NCI-H460 (cell line): ENCODE measurements around the gene ZNF768. TPM values are rescaled to one million over a fixed set of nuclear protein-coding genes. Genes with fewer than 3 reads are reported as not detected.

Experiments
- DNase-seq: peaks from one replicate; pipeline ENCODE4 v3.0.0-alpha.2; 2016; ENCODE audit warnings: low read depth; ENCODE audit errors: extremely low read depth
- small RNA-seq, 2 experiments: library from RNA; depleted of rRNA; stranded (forward); fragments of <200 nt; gene quantifications; one replicate each; pipeline ENCODE3, GENCODE V24; 2014
- total RNA-seq: library from RNA; depleted of rRNA; stranded (reverse); fragments of >200 nt; shearing (Covaris generic); gene quantifications from 2 replicates; pipeline ENCODE4 v1.2.3, GENCODE V29; 2014; rRNA removed

ZNF768 gene
- total RNA-seq, 1 experiment from 2014 or later = 37.7 TPM

- no peak for DNase-seq
These were observed 51.7 kb downstream of the ZNF768 start for GRCh38 chr16:30474684-30475083.

GRCh38 chr16:30474074-30474452 lies 52.3 kb downstream of the ZNF768 start:
- no peak for DNase-seq

Small RNA genes within 50 kb of the gene (small RNA-seq; reads per million reads assigned to genes)
- gene MIR4518 (0 reads per million in 2 experiments), gene RNU7-61P (0.02 to 0.88 reads per million in 2 experiments)

Other genes with a start within 250 kb of the ZNF768 start
- gene CD2BP2, start 171.3 kb downstream of the ZNF768 start, total RNA-seq = 36.5 and 39.0 TPM in 2 replicates
- gene TBC1D10B, start 156.1 kb downstream of the ZNF768 start, total RNA-seq = 12.3 and 13.2 TPM in 2 replicates
- not detected in 2 replicates for gene MYL11, start 151.8 kb downstream of the ZNF768 start, total RNA-seq
- 0.26 TPM in 1 of 2 replicates, not detected in the other for gene SEPTIN1, start 144.0 kb downstream of the ZNF768 start, total RNA-seq
- 8.3 and 8.4 TPM in 2 replicates for gene ZNF48, start 131.1 kb downstream of the ZNF768 start, total RNA-seq
- gene ZNF771, start 119.0 kb downstream of the ZNF768 start, total RNA-seq = 6.2 and 6.4 TPM in 2 replicates
- gene DCTPP1, start 96.5 kb downstream of the ZNF768 start, total RNA-seq = 29.9 and 35.9 TPM in 2 replicates
- gene SEPHS2, start 80.7 kb downstream of the ZNF768 start, total RNA-seq = 22.2 and 25.5 TPM in 2 replicates
- gene ITGAL, start 53.8 kb downstream of the ZNF768 start, total RNA-seq = not detected in 2 replicates
- 6.2 and 6.6 TPM in 2 replicates for gene ZNF747, start 8.3 kb upstream of the ZNF768 start, total RNA-seq
- gene ZNF764, start 31.8 kb upstream of the ZNF768 start, total RNA-seq = 7.7 and 8.5 TPM in 2 replicates
- 5.8 and 7.7 TPM in 2 replicates for gene ZNF688, start 45.1 kb upstream of the ZNF768 start, total RNA-seq
- gene ZNF785, start 59.1 kb upstream of the ZNF768 start, total RNA-seq = 0.14 and 0.45 TPM in 2 replicates
- gene ZNF689, start 83.8 kb upstream of the ZNF768 start, total RNA-seq = 8.2 and 10.0 TPM in 2 replicates
- 13.0 and 15.7 TPM in 2 replicates for gene PRR14, start 124.4 kb upstream of the ZNF768 start, total RNA-seq
- 26.0 and 29.3 TPM in 2 replicates for gene FBRS, start 131.9 kb upstream of the ZNF768 start, total RNA-seq
- gene SRCAP, start 172.6 kb upstream of the ZNF768 start, total RNA-seq = 5.5 and 10.0 TPM in 2 replicates
- gene PHKG2, start 221.9 kb upstream of the ZNF768 start, total RNA-seq = 14.3 and 16.6 TPM in 2 replicates
- gene CFAP119, start 235.5 kb upstream of the ZNF768 start, total RNA-seq = 2.2 and 4.6 TPM in 2 replicates
- 86.3 and 87.1 TPM in 2 replicates for gene RNF40, start 235.8 kb upstream of the ZNF768 start, total RNA-seq